ENCODE measurements around the gene MICAL1.

DNA sequence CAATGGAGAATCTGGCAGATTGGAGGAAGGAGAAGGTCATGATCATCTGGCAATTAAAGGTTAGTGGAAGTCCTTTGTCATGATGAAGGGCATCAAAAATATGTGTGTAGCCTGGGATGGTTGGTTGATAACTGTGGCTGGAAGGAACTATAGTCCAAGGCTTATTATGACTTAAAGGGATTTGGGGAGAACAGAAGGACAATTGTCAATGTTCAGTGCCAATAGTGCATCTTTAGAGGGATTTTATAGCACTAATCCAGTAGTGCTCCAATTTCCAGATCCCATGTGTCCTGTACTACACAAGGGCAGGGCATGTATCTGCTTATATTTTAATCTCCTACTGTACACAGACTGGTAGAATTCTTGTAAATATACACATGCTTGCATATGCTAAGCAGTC, 32.4 kb upstream of the MICAL1 start:
- TF ChIP-seq, protein P1, sequence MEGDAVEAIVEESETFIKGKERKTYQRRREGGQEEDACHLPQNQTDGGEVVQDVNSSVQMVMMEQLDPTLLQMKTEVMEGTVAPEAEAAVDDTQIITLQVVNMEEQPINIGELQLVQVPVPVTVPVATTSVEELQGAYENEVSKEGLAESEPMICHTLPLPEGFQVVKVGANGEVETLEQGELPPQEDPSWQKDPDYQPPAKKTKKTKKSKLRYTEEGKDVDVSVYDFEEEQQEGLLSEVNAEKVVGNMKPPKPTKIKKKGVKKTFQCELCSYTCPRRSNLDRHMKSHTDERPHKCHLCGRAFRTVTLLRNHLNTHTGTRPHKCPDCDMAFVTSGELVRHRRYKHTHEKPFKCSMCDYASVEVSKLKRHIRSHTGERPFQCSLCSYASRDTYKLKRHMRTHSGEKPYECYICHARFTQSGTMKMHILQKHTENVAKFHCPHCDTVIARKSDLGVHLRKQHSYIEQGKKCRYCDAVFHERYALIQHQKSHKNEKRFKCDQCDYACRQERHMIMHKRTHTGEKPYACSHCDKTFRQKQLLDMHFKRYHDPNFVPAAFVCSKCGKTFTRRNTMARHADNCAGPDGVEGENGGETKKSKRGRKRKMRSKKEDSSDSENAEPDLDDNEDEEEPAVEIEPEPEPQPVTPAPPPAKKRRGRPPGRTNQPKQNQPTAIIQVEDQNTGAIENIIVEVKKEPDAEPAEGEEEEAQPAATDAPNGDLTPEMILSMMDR (IDR thresholded peaks at IDR 0.05; ENCODE audit: extremely low read depth in 1 of 2, insufficient read depth in 1 of 2, low read depth in 1 of 2, low read length in 2 of 2), result no peak
- TF ChIP-seq POLR2A (IDR thresholded peaks at IDR 0.05; ENCODE audit: low read depth, low read length), result no peak
- TF ChIP-seq, protein P2, sequence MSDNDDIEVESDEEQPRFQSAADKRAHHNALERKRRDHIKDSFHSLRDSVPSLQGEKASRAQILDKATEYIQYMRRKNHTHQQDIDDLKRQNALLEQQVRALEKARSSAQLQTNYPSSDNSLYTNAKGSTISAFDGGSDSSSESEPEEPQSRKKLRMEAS (IDR thresholded peaks at IDR 0.05; ENCODE audit: insufficient read depth, insufficient read length), result no peak
- TF ChIP-seq EZH2 (IDR thresholded peaks at IDR 0.05; ENCODE audit: borderline replicate concordance, low read depth, low read length, severe bottlenecking), result no peak
